BJ (cell line): ENCODE results near the gene RPL32. TPM values are rescaled to one million over a fixed set of nuclear protein-coding genes. Genes with fewer than 3 reads are reported as not detected.

Experiments used
- CTCF ChIA-PET: fragments of 350-600 bp; formaldehyde crosslinking; extraction: SDS; loops from one replicate; lab custom pipeline; 2021; ENCODE audit warnings: antibody characterized with exemption, inconsistent platforms; lab: Yijun Ruan, JAX
- POLR2A ChIA-PET: fragments of 300-600 bp; sonication (Branson Sonifier 250); formaldehyde crosslinking; extraction: SDS; loops from one replicate; lab custom pipeline; 2021; ENCODE audit warnings: antibody characterized with exemption; lab: Charles Lee
- DNase-seq: peaks from one replicate; pipeline ENCODE4 v3.0.0-alpha.2; 2011; ENCODE audit warnings: low read depth
- H3K27me3 ChIP-seq: 2 replicates; pipeline ENCODE4 v1.6.0; 2011; ENCODE audit warnings: low read length; ENCODE audit not compliant: control insufficient read depth, insufficient read depth
- H3K36me3 ChIP-seq: 2 replicates; pipeline ENCODE4 v1.5.1; 2011; ENCODE audit warnings: low read length; ENCODE audit not compliant: control insufficient read depth, insufficient read depth
- H3K4me3 ChIP-seq: 2 replicates; pipeline ENCODE4 v1.5.1; 2011; ENCODE audit warnings: low read depth, mild to moderate bottlenecking, control low read depth, low read length
- polyA plus RNA-seq: library from polyadenylated mRNA; depleted of rRNA; stranded (reverse); fragments of >200 nt; gene quantifications from 2 replicates; pipeline ENCODE4 v1.2.3, GENCODE V29; 2011
- TF ChIP-seq, protein P1 (sequence below): IDR thresholded peaks from 2 replicates; pipeline ENCODE4 v1.5.1; 2011; ENCODE audit warnings: low read depth, mild to moderate bottlenecking, control low read depth, inconsistent platforms, low read length, moderate library complexity; ENCODE audit not compliant: insufficient read depth

The RPL32 gene
- polyA plus RNA-seq, 1 experiment: 3,018 TPM

DNA sequence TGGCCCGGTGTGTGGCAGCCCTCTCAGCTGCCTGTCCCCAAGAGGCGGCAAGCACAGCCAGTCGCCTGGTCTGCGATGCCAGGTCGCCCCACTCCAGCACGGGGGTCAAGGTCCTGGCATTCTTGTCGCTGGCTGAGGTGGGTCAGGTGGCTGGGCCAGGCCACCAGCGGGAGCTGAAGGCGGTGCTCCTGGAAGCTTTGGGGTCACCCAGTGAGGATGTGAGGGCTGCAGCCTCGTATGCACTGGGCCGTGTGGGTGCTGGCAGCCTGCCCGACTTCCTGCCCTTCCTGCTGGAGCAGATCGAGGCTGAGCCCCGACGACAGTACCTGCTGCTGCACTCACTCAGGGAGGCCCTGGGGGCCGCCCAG, 24.0 kb downstream of the RPL32 start:
- DNase-seq: no peak
- TF ChIP-seq, protein P1, sequence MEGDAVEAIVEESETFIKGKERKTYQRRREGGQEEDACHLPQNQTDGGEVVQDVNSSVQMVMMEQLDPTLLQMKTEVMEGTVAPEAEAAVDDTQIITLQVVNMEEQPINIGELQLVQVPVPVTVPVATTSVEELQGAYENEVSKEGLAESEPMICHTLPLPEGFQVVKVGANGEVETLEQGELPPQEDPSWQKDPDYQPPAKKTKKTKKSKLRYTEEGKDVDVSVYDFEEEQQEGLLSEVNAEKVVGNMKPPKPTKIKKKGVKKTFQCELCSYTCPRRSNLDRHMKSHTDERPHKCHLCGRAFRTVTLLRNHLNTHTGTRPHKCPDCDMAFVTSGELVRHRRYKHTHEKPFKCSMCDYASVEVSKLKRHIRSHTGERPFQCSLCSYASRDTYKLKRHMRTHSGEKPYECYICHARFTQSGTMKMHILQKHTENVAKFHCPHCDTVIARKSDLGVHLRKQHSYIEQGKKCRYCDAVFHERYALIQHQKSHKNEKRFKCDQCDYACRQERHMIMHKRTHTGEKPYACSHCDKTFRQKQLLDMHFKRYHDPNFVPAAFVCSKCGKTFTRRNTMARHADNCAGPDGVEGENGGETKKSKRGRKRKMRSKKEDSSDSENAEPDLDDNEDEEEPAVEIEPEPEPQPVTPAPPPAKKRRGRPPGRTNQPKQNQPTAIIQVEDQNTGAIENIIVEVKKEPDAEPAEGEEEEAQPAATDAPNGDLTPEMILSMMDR: no peak
- CTCF ChIA-PET: interaction anchor here (1.0 to 6.6 kb wide), 3 partner anchors 15 to 98 kb away, joined by 3 to 36 read pairs (median 4); partner anchors contain the start of gene RPL32
- Histone ChIP-seq H3K36me3 (peaks cover 2% of the 10 kb centered on the region; the same call in 1 of the 2 replicates), H3K4me3 (no peak overlapping the region), H3K27me3 (no peaks in the 10 kb centered on the region)
- POLR2A ChIA-PET: no interaction called here

GRCh38 chr3:12816521-12817342, 24.6 kb downstream of the RPL32 start:
- Histone ChIP-seq H3K27me3 (no peaks in the 10 kb centered on the region), H3K4me3 (no peak overlapping the region), H3K36me3 (peaks cover 2% of the 10 kb centered on the region; the same call in 1 of the 2 replicates)
- POLR2A ChIA-PET: no interaction called here
- DNase-seq: no peak
- CTCF ChIA-PET: interaction anchor here (1.0 to 1.3 kb wide), 2 partner anchors 25 to 97 kb away, joined by 3 to 4 read pairs; partner anchors contain the start of gene RPL32
- TF ChIP-seq, protein P1: no peak

- ChIA-PET POLR2A (no interaction called here), CTCF (interaction anchor here (2.4 kb wide), 1 partner anchor 26 kb away, joined by 10 read pairs; the partner anchor contains the start of gene RPL32)
- Histone ChIP-seq H3K27me3 (no peaks in the 10 kb centered on the region), H3K36me3 (peaks cover 2% of the 10 kb centered on the region; the same call in 1 of the 2 replicates), H3K4me3 (no peak overlapping the region)
- DNase-seq: no peak
- TF ChIP-seq, protein P1: no peak
Observed at GRCh38 chr3:12815719-12816118, 25.6 kb downstream of the RPL32 start.

GRCh38 chr3:12815078-12815477, 26.3 kb downstream of the RPL32 start:
- CTCF ChIA-PET: interaction anchor here (0.6 to 2.4 kb wide), 5 partner anchors 8 to 36 kb away, joined by 3 to 10 read pairs (median 5); partner anchors contain the start of gene RPL32
- DNase-seq: no peak
- POLR2A ChIA-PET: no interaction called here
- H3K36me3 ChIP-seq: peaks cover 2% of the 10 kb centered on the region; the same call in 1 of the 2 replicates
- H3K4me3 ChIP-seq: no peak overlapping the region
- H3K27me3 ChIP-seq: no peaks in the 10 kb centered on the region
- TF ChIP-seq, protein P1: no peak

- Histone ChIP-seq H3K36me3 (peaks cover 2% of the 10 kb centered on the region; the same call in 1 of the 2 replicates), H3K4me3 (no peak overlapping the region), H3K27me3 (no peaks in the 10 kb centered on the region)
- ChIA-PET POLR2A (interaction anchor here (0.6 kb wide), 1 partner anchor 13 kb away, joined by 4 read pairs; no protein-coding TSS in a partner anchor), CTCF (interaction anchor here (2.0 to 2.4 kb wide), 2 partner anchors 17 to 28 kb away, joined by 5 to 10 read pairs; partner anchors contain the start of gene RPL32)
- no peak for DNase-seq
- TF ChIP-seq, protein P1: no peak
Observed at GRCh38 chr3:12813967-12814366, 27.4 kb downstream of the RPL32 start.
